ENCODE measurements around the gene MCOLN3.

Gene MCOLN3, protein sequence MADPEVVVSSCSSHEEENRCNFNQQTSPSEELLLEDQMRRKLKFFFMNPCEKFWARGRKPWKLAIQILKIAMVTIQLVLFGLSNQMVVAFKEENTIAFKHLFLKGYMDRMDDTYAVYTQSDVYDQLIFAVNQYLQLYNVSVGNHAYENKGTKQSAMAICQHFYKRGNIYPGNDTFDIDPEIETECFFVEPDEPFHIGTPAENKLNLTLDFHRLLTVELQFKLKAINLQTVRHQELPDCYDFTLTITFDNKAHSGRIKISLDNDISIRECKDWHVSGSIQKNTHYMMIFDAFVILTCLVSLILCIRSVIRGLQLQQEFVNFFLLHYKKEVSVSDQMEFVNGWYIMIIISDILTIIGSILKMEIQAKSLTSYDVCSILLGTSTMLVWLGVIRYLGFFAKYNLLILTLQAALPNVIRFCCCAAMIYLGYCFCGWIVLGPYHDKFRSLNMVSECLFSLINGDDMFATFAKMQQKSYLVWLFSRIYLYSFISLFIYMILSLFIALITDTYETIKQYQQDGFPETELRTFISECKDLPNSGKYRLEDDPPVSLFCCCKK

GRCh38 chr1:85048296-85049064, at the start of gene MCOLN3:
Gene MCOLN3 (minus strand): TSS chr1:85048500. CDS start chr1:85045360, 3,140 bp downstream.
- DNase-seq, result peak; percentile 60 to 73

- no peak for DNase-seq
Measured at GRCh38 chr1:85093644-85094043, 45.3 kb upstream of the MCOLN3 start.

- no peak for DNase-seq
Measured at GRCh38 chr1:85091671-85092280, 43.5 kb upstream of the MCOLN3 start.

DNA sequence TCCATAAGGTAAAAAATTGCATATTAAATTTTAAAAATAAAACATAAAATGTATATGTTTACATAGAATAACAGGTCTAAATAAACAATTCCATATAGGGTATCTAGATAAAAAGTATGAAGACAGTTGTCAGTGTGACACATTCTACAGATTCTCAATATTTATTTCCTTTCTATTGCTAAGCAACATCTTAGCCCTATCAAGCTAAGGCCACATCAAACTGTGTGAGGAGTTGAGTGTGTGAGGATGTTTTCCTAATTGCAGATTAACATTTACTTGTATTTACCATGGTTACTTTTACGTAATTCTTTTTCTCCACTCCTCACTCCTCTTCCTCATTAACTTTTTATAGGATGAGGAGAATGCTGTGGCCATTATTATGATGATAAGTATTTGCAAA, 41.9 kb upstream of the MCOLN3 start:
- no peak for DNase-seq

DNA sequence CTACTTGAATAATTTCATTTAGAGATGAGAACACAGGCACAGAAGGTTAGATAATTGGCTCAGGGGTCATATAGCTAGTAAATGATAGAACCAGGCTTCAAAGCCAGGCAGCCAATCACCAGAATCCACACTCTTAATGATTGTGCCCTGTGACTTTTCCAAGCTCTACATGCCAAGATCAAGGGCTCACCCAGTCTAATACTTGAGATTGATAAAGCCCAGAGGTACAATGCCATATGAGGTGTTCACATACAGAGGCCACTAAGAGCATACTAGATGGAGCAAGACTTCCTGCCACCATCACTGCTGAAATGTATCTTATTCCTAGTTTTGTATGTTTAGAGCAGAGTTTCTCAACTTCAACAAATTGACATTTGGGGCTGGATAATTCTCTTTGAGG, 40.9 kb upstream of the MCOLN3 start:
- no peak for DNase-seq

DNA sequence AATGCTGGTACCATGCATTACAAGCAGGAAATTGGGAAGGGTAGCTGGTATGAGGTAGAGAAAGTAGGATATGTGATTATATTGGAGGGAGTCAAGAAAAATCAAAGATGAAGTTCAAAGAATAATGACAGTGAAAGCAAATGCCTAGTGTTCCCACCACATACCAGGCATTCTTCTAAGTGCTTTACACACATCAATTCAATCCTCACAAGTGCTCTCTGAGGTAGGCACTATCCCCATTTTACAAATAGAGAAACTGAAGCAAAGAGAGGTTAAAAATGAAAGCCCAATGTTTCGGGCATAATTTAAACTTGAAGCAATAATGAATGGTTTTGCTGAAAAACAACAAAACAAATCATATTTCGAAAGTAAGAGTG, 40.1 kb upstream of the MCOLN3 start:
- no peak for DNase-seq

GRCh38 chr1:85087659-85088407, 39.5 kb upstream of the MCOLN3 start:
- DNase-seq, result no peak

- no peak for DNase-seq
Measured at GRCh38 chr1:85085417-85085816, 37.1 kb upstream of the MCOLN3 start.

DNA sequence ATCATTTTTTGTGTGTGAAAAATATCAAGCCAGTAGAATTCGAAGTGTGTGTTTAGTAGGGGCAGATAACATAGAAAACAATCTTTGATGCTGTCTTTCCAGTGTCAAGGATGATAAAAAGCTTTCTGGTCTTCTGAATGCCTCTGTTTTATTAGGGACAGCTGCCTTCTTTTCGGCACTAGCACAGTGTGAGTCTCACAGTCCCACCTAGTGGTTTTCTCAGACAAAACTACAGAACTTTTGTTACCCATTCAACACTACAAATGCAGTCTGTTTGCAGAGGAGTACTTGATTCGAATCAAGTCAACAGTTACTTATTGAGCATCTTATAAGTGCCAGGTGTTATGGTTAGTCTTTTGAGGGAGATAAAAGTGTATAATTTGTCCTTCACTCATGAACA, 30.6 kb upstream of the MCOLN3 start:
- no peak for DNase-seq

DNA sequence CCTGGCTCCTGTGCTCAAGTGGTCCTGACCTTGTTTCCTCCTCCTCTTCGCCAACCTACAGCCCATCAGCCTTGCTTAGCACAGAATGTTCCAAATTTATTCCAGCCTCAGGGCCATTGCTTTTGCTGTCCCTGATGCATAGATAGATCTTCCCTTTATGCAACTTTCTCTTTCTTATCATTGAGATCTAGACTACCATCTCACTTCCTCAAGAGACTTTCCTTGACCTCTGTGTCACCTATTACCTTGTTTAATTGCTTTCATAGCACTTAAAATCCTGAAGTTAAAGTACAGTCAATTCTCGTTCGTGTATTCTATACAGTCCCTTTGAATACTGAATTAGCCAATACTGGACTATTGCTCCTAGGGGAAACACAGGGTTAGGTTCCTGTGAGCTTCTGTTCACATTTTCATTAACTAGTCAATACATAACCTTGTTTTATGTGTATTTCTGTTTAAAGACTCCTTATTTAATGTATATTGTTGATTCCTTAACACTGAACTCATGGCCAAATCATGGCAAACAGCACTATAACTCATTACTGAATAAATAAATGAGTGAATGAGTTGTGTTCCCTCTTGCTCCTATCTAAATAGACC, 26.2 kb upstream of the MCOLN3 start:
- no peak for DNase-seq

DNA sequence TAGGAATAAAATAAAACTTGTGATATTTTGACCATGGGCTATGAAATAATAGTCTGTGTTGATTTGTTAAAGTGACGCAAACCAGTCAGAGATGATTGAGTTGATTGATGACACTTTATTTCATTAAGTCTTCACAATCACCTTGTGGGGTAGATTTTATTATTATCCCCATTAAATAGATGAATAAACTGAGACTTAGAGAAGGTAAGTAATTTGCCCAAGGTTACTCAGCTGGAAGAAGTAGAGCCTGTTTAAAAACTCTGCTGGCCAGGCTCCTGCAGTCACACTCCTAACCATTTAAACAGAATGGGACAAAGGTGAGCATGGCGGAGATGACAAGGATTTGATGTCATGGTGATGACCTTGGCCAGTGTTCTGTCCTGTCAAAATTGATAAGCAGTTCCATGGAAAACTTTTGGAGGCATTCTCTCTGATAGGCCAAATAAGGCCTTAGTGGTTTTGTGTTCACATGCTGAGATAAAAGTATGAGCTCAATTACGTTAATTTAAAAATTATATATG, 22.7 kb upstream of the MCOLN3 start:
- no peak for DNase-seq

DNA sequence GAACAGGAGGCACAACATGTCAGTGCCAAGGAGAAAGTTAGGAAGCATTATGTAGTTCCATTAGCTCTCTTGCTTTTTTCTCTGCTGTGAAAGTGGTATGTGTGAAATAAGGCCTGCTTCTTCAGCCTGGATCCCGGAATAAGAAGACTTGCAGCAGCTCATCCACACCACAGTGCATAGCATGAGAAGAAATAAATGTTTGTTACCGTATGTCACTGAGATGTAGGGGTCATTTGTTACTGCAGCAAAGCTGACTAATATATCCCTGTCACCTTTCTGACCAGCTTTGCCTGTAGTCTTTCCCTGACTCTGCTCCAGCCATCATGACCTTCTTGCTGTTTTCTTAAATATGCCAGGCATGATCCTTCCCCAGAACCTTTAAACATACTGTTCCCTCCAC, 20.5 kb upstream of the MCOLN3 start:
- DNase-seq, result no peak

DNA sequence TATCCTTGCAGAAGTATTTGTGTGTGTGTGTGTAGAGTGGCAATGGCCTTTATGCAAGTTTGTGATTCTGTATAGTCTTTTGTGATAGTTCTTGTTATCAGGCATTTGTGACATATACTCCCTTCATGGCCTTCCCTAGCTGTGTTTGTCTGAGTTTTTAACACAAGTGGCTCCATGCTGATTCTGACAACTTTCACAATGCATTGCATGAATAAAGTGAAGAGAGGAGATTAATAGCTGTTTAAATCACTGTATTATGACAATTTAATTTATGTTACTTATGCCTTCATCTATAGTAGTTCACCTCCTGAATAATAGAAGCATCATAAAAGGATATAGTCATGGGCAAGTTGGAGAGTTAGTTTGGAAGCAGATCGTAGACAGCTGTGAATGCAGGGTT, 17.2 kb upstream of the MCOLN3 start:
- DNase-seq, result no peak

DNA sequence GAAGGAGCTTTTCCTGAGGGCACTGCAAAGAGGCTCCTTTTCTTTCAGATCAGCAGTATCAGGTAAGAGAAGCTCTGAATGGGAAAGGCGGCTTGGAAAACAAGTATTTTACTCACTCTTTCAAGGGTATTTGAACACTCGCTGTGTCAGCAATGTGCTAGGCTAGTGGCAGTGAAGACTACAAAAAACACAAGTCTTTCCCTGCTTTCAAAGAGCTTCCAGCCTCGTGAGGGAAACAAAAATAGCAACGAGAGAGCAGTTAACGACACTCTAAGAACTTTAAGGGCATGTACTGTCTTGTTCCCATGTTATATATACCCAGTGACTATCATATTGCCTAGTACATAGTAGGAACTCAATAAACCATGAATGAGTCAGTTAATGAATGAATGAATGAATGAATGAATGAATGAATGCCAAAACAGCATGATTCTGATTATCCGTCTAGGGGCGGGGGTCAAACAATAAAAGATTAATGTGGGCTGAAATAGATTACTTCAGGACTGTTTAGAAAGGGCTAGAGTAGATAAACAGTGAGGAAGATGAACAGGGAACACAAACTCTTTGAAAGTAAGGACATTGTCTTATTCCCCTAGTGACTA, 14.2 kb upstream of the MCOLN3 start:
- no peak for DNase-seq

DNA sequence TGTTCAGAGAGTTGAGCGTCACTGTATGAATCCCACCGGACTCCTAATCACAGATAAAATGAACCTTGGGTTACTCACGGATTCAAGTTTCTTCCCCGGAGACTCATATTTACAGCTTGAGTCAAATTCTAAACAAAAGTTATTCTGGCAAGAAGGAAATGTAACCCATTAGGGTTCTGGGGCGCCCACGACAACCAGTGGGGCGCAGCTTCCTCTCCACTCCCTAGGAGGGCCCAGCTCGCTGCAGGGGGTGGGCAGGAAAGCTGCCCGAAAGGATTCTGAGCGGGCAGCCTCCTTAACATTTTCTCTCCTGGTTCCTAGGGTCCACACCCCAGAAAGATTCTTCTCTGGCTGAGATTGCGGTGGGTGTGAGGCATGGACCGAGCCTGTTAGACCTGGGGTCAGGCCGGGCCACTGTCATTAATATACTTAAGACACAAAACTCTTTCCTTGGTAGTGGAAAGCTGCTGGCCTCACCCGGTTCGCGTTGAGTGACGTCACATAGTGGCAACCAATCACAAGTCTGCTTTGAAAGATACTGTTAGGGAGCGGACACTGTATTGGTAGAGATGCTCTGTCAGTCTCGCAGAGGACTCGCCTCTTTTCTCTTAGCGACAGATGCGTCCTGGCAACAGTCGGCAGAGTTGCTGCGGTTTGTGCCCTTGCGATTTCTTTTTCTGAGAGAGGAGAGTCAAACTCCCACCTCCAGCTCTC, 13.6 kb upstream of the MCOLN3 start:
- DNase-seq, result peak; percentile 75 to 92

DNA sequence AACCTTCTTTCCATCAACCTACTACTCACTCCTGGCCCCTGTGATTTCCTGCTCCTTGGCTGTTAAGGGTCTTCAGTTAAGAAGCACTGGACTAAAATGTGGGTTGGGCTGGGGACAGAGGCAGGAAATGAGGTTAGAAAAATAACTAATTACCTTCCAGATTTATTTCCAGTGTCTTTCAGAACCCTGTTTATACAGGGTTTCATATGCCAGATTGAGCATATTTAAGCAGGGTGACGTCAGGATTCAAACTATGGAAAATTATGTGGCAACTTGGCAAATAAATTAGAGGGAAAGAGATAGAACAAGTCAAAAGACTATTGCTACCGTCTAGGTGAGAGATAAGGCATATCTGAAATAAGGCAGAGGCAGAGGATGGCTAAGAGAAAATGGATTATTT, 11.7 kb upstream of the MCOLN3 start:
- DNase-seq, result no peak

DNA sequence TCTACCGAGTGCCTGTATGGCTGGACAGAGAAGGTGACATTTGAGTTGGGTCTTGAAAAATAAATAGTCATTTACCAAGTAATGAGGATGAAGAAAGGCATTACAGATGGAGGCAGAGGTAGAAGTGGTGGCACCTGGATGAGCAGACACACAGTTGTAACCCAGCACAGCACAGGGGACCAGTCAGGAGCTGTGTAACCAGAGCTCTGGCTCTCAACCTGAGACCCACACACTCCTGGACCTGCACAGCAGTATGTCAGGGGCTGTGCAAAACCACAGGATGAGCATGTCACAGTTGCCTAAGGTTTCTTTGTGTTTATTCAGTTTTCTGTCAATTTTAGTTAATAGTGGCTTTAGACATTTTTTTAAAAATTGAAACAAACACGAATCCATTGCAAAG, 11.3 kb upstream of the MCOLN3 start:
- no peak for DNase-seq

- DNase-seq, result no peak
Measured at GRCh38 chr1:85058786-85059185, 10.5 kb upstream of the MCOLN3 start.

DNA sequence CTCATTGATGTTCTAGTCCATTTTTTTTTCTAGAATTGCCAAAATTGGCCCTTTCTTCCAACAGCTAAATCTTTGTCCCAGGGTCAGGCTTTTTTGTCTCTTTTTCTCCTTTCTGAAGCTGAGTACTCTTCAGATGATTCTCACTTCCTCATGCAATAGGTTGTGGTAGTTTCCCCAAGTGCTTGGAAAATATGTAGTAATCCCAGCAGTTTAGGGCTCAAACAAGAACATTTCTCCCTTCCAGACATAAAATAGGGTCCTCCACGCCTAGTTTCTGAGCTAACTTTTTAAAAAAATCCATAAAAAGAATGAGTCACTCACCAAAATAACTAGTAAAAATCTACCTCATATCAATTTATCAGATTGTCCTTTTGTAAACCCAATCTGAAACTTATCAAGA, 10.0 kb upstream of the MCOLN3 start:
- DNase-seq, result no peak

DNA sequence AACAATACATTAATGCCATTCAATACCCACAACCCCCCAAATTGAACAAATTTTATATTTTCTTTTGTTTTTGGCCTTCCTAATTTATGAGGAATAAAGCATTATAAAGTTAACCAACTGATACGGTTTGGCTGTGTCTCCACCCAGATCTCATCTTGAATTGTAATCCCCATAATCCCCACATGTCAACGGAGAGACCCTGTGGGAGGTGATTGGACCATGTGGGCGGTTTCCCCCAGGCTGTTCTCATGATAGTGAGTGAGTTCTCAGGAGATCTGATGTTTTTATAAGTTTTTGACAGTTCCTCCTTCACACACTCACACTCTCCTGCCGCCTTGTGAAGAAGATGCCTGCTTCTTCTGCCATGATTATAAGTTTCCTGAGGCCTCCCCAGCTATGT, 6.4 kb upstream of the MCOLN3 start:
- no peak for DNase-seq

GRCh38 chr1:85049735-85050166, 1.5 kb upstream of the MCOLN3 start:
- no peak for DNase-seq
